ENCODE results near the gene GALNT18. TPM values are rescaled to one million over a fixed set of nuclear protein-coding genes. Genes with fewer than 3 reads are reported as not detected.

GALNT18 gene
- total and polyA plus RNA-seq, 2 of the 4 experiments (the other 2 are of a cell fraction): 9.5 to 11.3 TPM

- H3K27ac ChIP-seq (ENCODE audit: insufficient read depth, low read length): no peak overlapping the region
- H3K23ac ChIP-seq (ENCODE audit: low read depth, low read length): no peak overlapping the region
- no peak overlapping the region for H3K4ac ChIP-seq (ENCODE audit: low read depth, low read length)
- no peaks in the 10 kb centered on the region for H3K36me3 ChIP-seq (ENCODE audit: control insufficient read depth, insufficient read depth, low read length)
- H2BK15ac ChIP-seq (ENCODE audit: low read depth, low read length): no peak overlapping the region
- H3K79me1 ChIP-seq (ENCODE audit: low read depth in 1 of 2, low read length in 2 of 2): no peaks in the 10 kb centered on the region
- H2AK9ac ChIP-seq (replicated peaks; ENCODE audit: low read depth, low read length, poor library complexity): no peak overlapping the region
- H2BK120ac ChIP-seq (ENCODE audit: low read depth, low read length): no peak overlapping the region
- no peaks in the 10 kb centered on the region for H3K9me3 ChIP-seq (ENCODE audit: control insufficient read depth, insufficient read depth, low read length)
- no peak overlapping the region for H2AFZ ChIP-seq (replicated peaks; ENCODE audit: low read length, poor library complexity)
- no peak overlapping the region for H3K9ac ChIP-seq (ENCODE audit: low read depth, low read length)
- no peak overlapping the region for H2AK5ac ChIP-seq (ENCODE audit: low read depth, low read length)
- H4K20me1 ChIP-seq (ENCODE audit: insufficient read depth, low read length): no peaks in the 10 kb centered on the region
- WGBS, 2 experiments (ENCODE audit: extremely low coverage in 2 of 2, insufficient read length in 1 of 2): no CpG with 5 or more reads among the region's 4 CpGs
- ChIA-PET POLR2A (ENCODE audit: unreplicated experiment) (no interaction called here), CTCF (no interaction called here)
- no peak overlapping the region for H3K4me2 ChIP-seq (ENCODE audit: low read depth, low read length)
- intact Hi-C loops (cut with micrococcal nuclease): no loop called here
- dilution Hi-C loops (cut with HindIII; ENCODE audit: low sequenced_read_pairs, unreplicated experiment): no loop called here
- no peak overlapping the region for H4K5ac ChIP-seq (ENCODE audit: low read depth, low read length)
- H3K56ac ChIP-seq (ENCODE audit: extremely low read depth, insufficient read depth, low read length): no peak overlapping the region
- ATAC-seq (ENCODE audit: low read depth) (no peak), DNase-seq (no peak)
- H4K8ac ChIP-seq (ENCODE audit: low read depth in 2 of 2, low read length in 2 of 2): no peak overlapping the region
- peaks cover 34% of the 10 kb centered on the region for H3K27me3 ChIP-seq (ENCODE audit: control insufficient read depth, insufficient read depth, low read length)
- in situ Hi-C loops (cut with MboI; ENCODE audit: low sequenced_read_pairs): no loop called here
- no peak overlapping the region for H3K18ac ChIP-seq (ENCODE audit: low read depth, low read length)
- H2BK20ac ChIP-seq (ENCODE audit: low read depth, low read length): no peak overlapping the region
- H3K4me3 ChIP-seq (ENCODE audit: insufficient read depth, low read depth, low read length): no peak overlapping the region
- TF ChIP-seq RFX5 (IDR thresholded peaks at IDR 0.05; ENCODE audit: low read depth, low read length): no peak
- TF ChIP-seq, protein P1, sequence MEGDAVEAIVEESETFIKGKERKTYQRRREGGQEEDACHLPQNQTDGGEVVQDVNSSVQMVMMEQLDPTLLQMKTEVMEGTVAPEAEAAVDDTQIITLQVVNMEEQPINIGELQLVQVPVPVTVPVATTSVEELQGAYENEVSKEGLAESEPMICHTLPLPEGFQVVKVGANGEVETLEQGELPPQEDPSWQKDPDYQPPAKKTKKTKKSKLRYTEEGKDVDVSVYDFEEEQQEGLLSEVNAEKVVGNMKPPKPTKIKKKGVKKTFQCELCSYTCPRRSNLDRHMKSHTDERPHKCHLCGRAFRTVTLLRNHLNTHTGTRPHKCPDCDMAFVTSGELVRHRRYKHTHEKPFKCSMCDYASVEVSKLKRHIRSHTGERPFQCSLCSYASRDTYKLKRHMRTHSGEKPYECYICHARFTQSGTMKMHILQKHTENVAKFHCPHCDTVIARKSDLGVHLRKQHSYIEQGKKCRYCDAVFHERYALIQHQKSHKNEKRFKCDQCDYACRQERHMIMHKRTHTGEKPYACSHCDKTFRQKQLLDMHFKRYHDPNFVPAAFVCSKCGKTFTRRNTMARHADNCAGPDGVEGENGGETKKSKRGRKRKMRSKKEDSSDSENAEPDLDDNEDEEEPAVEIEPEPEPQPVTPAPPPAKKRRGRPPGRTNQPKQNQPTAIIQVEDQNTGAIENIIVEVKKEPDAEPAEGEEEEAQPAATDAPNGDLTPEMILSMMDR (conservative IDR thresholded peaks at IDR 0.05; ENCODE audit: low read depth, low read length): no peak
- TF ChIP-seq, protein P2, sequence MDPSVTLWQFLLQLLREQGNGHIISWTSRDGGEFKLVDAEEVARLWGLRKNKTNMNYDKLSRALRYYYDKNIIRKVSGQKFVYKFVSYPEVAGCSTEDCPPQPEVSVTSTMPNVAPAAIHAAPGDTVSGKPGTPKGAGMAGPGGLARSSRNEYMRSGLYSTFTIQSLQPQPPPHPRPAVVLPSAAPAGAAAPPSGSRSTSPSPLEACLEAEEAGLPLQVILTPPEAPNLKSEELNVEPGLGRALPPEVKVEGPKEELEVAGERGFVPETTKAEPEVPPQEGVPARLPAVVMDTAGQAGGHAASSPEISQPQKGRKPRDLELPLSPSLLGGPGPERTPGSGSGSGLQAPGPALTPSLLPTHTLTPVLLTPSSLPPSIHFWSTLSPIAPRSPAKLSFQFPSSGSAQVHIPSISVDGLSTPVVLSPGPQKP (IDR thresholded peaks at IDR 0.05; ENCODE audit: borderline replicate concordance, low read depth, low read length): no peak
- TF ChIP-seq USF2 (IDR thresholded peaks at IDR 0.05; ENCODE audit: low read depth, low read length): no peak
- no peak for TF ChIP-seq POLR2A (IDR thresholded peaks at IDR 0.05; ENCODE audit: low read depth, low read length)
- H4K91ac ChIP-seq (ENCODE audit: insufficient read depth, low read depth, low read length): no peak overlapping the region
- H3K14ac ChIP-seq (replicated peaks; ENCODE audit: low read depth, low read length): no peak overlapping the region
- H2BK5ac ChIP-seq (ENCODE audit: low read depth, low read length, poor library complexity, severe bottlenecking): no peak overlapping the region
- H3K4me1 ChIP-seq (ENCODE audit: control insufficient read depth, insufficient read depth, low read length): no peaks in the 10 kb centered on the region
- no peaks in the 10 kb centered on the region; the same call in 1 of the 2 replicates for H3K9me1 ChIP-seq (ENCODE audit: insufficient read depth, low read length)
- no TSS peak for BruUV-seq (replicated peaks)
These were observed 385.2 kb downstream of the GALNT18 start for GRCh38 chr11:11236498-11237059.

Data from IMR-90 (cell line).